Activated T-cell treated with anti-CD3 and anti-CD28 coated beads, Interleukin-2, amount 50 U/mL, for 72 hours (primary cell): Measurements from ENCODE around the gene ALS2CL. TPM values are rescaled to one million over a fixed set of nuclear protein-coding genes. Genes with fewer than 3 reads are reported as not detected.
"Not testable (repeated sequence)": the region's sequence is repeated elsewhere in the genome, so short reads cannot be mapped to it uniquely, and the experiment has no call there.

ENCODE experiments used
- ATAC-seq, 2 donors: fragments of 150-1000 bp; cut with Tn5 transposase; replicated peaks in 1 of 2; 2 replicates each; pipeline ENCODE4 v1.10.0; 2021; ENCODE audit warnings: moderate library complexity in 2 of 2, mild to moderate bottlenecking in 1 of 2
- DNase-seq, 2 donors: peaks; one replicate each; pipeline ENCODE4 v3.0.0; 2021 to 2022; ENCODE audit warnings: mixed read lengths in 1 of 2
- H3K27ac Mint-ChIP-seq: one replicate; pipeline ENCODE4 v1.8.0; 2022; ENCODE audit warnings: mild to moderate bottlenecking, moderate library complexity, mixed read lengths
- H3K27me3 Mint-ChIP-seq: one replicate; pipeline ENCODE4 v1.8.0; 2022; ENCODE audit warnings: low read depth, mixed read lengths
- H3K36me3 Mint-ChIP-seq, 2 donors: one replicate each; pipeline ENCODE4 v1.8.0; 2022; ENCODE audit warnings: mixed read lengths in 2 of 2, mild to moderate bottlenecking in 1 of 2; ENCODE audit not compliant: insufficient read depth in 2 of 2
- H3K4me1 Mint-ChIP-seq: one replicate; pipeline ENCODE4 v1.8.0; 2022; ENCODE audit warnings: low read depth, mixed read lengths
- H3K4me3 Mint-ChIP-seq, 2 donors: one replicate each; pipeline ENCODE4 v1.8.0; 2022; ENCODE audit warnings: mild to moderate bottlenecking in 2 of 2, mixed read lengths in 2 of 2, moderate library complexity in 2 of 2
- H3K9me3 Mint-ChIP-seq, 2 donors: one replicate each; pipeline ENCODE4 v1.8.0; 2022; ENCODE audit warnings: mixed read lengths in 2 of 2
- total RNA-seq, 2 donors: library from RNA; stranded (reverse); gene quantifications; one replicate each; pipeline ENCODE4 v1.2.3, GENCODE V29; 2022

ALS2CL gene
- total RNA-seq, 2 donors from 2014 or later, result 1.9 to 3.1 TPM

GRCh38 chr3:46704346-46704745 lies 10.9 kb upstream of the ALS2CL start:
- H3K27me3 Mint-ChIP-seq, H3K27ac Mint-ChIP-seq, H3K36me3 Mint-ChIP-seq: not testable (repeated sequence)

GRCh38 chr3:46703013-46703520 lies 9.6 kb upstream of the ALS2CL start:
- Mint-ChIP-seq H3K4me3 (no peak overlapping the region), H3K27me3 (peaks cover 9% of the 10 kb centered on the region), H3K4me1 (peaks cover 11% of the 10 kb centered on the region), H3K27ac (no peak overlapping the region), H3K36me3 (no peaks in the 10 kb centered on the region), H3K9me3 (no peaks in the 10 kb centered on the region)
- no peak for ATAC-seq
- no peak for DNase-seq

More at GRCh38 chr3:46704346-46704745, 10.9 kb upstream of the ALS2CL start:
- not testable (repeated sequence) for H3K4me3 Mint-ChIP-seq, DNase-seq, H3K9me3 Mint-ChIP-seq, ATAC-seq
- H3K4me1 Mint-ChIP-seq, result peaks cover 11% of the 10 kb centered on the region

GRCh38 chr3:46702246-46703012 lies 8.9 kb upstream of the ALS2CL start:
- Mint-ChIP-seq H3K36me3 (no peaks in the 10 kb centered on the region), H3K4me1 (peaks cover 15% of the 10 kb centered on the region), H3K4me3 (no peak overlapping the region), H3K9me3 (no peaks in the 10 kb centered on the region), H3K27me3 (peaks cover 9% of the 10 kb centered on the region), H3K27ac (no peak overlapping the region)
- no peak for ATAC-seq
- no peak for DNase-seq

GRCh38 chr3:46701181-46701939 lies 7.9 kb upstream of the ALS2CL start, which contains the start of gene TMIE:
TSS of gene TMIE (plus strand) at chr3:46701392. CDS start at chr3:46701488, 96 bp downstream.
- peak within 1 kb of the TSS; percentile 46 to 50 for H3K4me3 Mint-ChIP-seq
- no peaks in the 10 kb centered on the region for H3K9me3 Mint-ChIP-seq
- peak; percentile 11 to 15 for DNase-seq
- no peak within 1 kb of the TSS for H3K27ac Mint-ChIP-seq
- ATAC-seq, result peak in 1 of 2 donors; percentile 19
- H3K27me3 Mint-ChIP-seq, result peaks cover 9% of the 10 kb centered on the region
- H3K36me3 Mint-ChIP-seq, result no peaks in the 10 kb centered on the region
- peaks cover 18% of the 10 kb centered on the region for H3K4me1 Mint-ChIP-seq

GRCh38 chr3:46700772-46701171 lies 7.3 kb upstream of the ALS2CL start:
- no peaks in the 10 kb centered on the region for H3K36me3 Mint-ChIP-seq
- ATAC-seq, result no peak
- H3K4me1 Mint-ChIP-seq, result peaks cover 22% of the 10 kb centered on the region
- DNase-seq, result no peak
- peak overlapping the region; percentile 43 to 46 for H3K4me3 Mint-ChIP-seq
- H3K9me3 Mint-ChIP-seq, result no peaks in the 10 kb centered on the region
- H3K27ac Mint-ChIP-seq, result no peak overlapping the region
- peaks cover 9% of the 10 kb centered on the region for H3K27me3 Mint-ChIP-seq

GRCh38 chr3:46699676-46700523 lies 6.4 kb upstream of the ALS2CL start:
- H3K36me3 Mint-ChIP-seq, result no peaks in the 10 kb centered on the region
- ATAC-seq (no peak), DNase-seq (no peak)
- no peak overlapping the region for H3K4me3 Mint-ChIP-seq
- H3K27me3 Mint-ChIP-seq, result peaks cover 9% of the 10 kb centered on the region
- H3K4me1 Mint-ChIP-seq, result peaks cover 30% of the 10 kb centered on the region
- H3K27ac Mint-ChIP-seq, result no peak overlapping the region
- H3K9me3 Mint-ChIP-seq, result no peaks in the 10 kb centered on the region

GRCh38 chr3:46695962-46696894 lies 2.7 kb upstream of the ALS2CL start:
- peaks cover 50% of the 10 kb centered on the region for H3K4me1 Mint-ChIP-seq
- DNase-seq, result no peak
- no peaks in the 10 kb centered on the region for H3K36me3 Mint-ChIP-seq

GRCh38 chr3:46695177-46695961 lies 1.9 kb upstream of the ALS2CL start:
- Mint-ChIP-seq H3K9me3 (no peaks in the 10 kb centered on the region), H3K4me1 (peaks cover 52% of the 10 kb centered on the region), H3K27me3 (no peaks in the 10 kb centered on the region), H3K36me3 (no peaks in the 10 kb centered on the region), H3K27ac (no peak overlapping the region), H3K4me3 (peak overlapping the region; percentile 63 to 77)
- DNase-seq (peak; percentile 54 to 57), ATAC-seq (peak; percentile 46 to 49)

More at GRCh38 chr3:46695962-46696894, 2.7 kb upstream of the ALS2CL start:
- no peak overlapping the region for H3K4me3 Mint-ChIP-seq
- no peaks in the 10 kb centered on the region for H3K27me3 Mint-ChIP-seq
- H3K27ac Mint-ChIP-seq, result no peak overlapping the region
- no peaks in the 10 kb centered on the region for H3K9me3 Mint-ChIP-seq
- no peak for ATAC-seq

- ATAC-seq (no peak), DNase-seq (no peak)
- Mint-ChIP-seq H3K36me3 (no peaks in the 10 kb centered on the region), H3K9me3 (no peaks in the 10 kb centered on the region), H3K4me1 (peaks cover 52% of the 10 kb centered on the region), H3K4me3 (peak overlapping the region; percentile 60 to 77), H3K27ac (no peak overlapping the region), H3K27me3 (no peaks in the 10 kb centered on the region)
Measured at GRCh38 chr3:46694520-46694919, 1.0 kb upstream of the ALS2CL start.

GRCh38 chr3:46693892-46694226 lies 380 bp upstream of the ALS2CL start:
- ATAC-seq (peak; percentile 59 to 65), DNase-seq (peak; percentile 58 to 60)
- Mint-ChIP-seq H3K27me3 (no peaks in the 10 kb centered on the region), H3K4me3 (peak overlapping the region; percentile 75 to 77), H3K27ac (no peak overlapping the region), H3K36me3 (no peaks in the 10 kb centered on the region), H3K4me1 (peaks cover 50% of the 10 kb centered on the region), H3K9me3 (no peaks in the 10 kb centered on the region)

- DNase-seq, result no peak
- no peaks in the 10 kb centered on the region for H3K36me3 Mint-ChIP-seq
- no peaks in the 10 kb centered on the region for H3K9me3 Mint-ChIP-seq
- peak overlapping the region; percentile 77 to 86 for H3K4me3 Mint-ChIP-seq
- H3K27ac Mint-ChIP-seq, result no peak overlapping the region
- peaks cover 48% of the 10 kb centered on the region for H3K4me1 Mint-ChIP-seq
- no peaks in the 10 kb centered on the region for H3K27me3 Mint-ChIP-seq
- no peak for ATAC-seq
Measured at GRCh38 chr3:46692566-46692990, 901 bp downstream of the ALS2CL start.
